GM13977 (cell line): ENCODE data around the gene STARD9.

Source experiments
- DNase-seq: peaks from one replicate; pipeline ENCODE4 v3.0.0; 2012; ENCODE audit warnings: low spot score
- in situ Hi-C: fragments of 300-500 bp; cut with MboI; formaldehyde crosslinking; loops from one replicate; pipeline ENCODE4 v1.12.0; 2022; ENCODE audit warnings: low sequenced_read_pairs, low pct_unique_long_range_greater_than_20kb, mixed read lengths, inconsistent platforms; ENCODE audit not compliant: unreplicated experiment
- TF ChIP-seq, protein P1 (sequence below): IDR thresholded peaks from 2 replicates; pipeline ENCODE4 v1.5.1; 2012; ENCODE audit warnings: mild to moderate bottlenecking, control low read depth; ENCODE audit not compliant: insufficient read depth; ENCODE audit errors: extremely low read depth, missing control alignments

The STARD9 gene

DNA sequence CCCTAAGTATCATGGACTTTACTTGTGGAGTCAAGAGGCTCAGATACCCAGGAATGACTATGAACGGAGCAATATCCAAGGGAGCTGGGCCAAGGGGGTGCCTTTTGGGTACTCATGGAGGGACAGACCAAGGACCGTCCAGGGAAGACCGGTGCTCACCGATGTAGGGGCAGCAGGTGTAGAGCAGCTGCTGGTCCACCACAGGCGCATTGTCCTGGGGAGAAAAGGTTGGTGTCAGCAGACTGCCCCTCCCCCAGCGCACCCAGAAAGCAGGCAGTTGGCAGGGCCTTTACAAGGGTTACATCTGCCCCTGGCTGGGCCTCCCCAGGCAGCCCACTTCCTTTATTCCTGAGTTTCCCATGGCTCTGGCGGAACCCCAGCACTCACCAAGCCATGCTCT is 154.0 kb downstream of the STARD9 start:
- in situ Hi-C loops = no loop called here
- TF ChIP-seq, protein P1, sequence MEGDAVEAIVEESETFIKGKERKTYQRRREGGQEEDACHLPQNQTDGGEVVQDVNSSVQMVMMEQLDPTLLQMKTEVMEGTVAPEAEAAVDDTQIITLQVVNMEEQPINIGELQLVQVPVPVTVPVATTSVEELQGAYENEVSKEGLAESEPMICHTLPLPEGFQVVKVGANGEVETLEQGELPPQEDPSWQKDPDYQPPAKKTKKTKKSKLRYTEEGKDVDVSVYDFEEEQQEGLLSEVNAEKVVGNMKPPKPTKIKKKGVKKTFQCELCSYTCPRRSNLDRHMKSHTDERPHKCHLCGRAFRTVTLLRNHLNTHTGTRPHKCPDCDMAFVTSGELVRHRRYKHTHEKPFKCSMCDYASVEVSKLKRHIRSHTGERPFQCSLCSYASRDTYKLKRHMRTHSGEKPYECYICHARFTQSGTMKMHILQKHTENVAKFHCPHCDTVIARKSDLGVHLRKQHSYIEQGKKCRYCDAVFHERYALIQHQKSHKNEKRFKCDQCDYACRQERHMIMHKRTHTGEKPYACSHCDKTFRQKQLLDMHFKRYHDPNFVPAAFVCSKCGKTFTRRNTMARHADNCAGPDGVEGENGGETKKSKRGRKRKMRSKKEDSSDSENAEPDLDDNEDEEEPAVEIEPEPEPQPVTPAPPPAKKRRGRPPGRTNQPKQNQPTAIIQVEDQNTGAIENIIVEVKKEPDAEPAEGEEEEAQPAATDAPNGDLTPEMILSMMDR = no peak

GRCh38 chr15:42730135-42730534 is 154.7 kb downstream of the STARD9 start:
- in situ Hi-C loops = no loop called here
- TF ChIP-seq, protein P1 = no peak
- peak; percentile 14 for DNase-seq

More for the DNA sequence above, 154.0 kb downstream of the STARD9 start:
- DNase-seq = peak; percentile 6

GRCh38 chr15:42730536-42730935 is 155.1 kb downstream of the STARD9 start:
- DNase-seq = no peak
- TF ChIP-seq, protein P1 = no peak
- in situ Hi-C loops = no loop called here

- in situ Hi-C loops = no loop called here
- TF ChIP-seq, protein P1 = no peak
- no peak for DNase-seq
Measured at GRCh38 chr15:42731461-42731860, 156.1 kb downstream of the STARD9 start.

GRCh38 chr15:42732095-42732827 is 156.9 kb downstream of the STARD9 start:
- TF ChIP-seq, protein P1 = no peak
- DNase-seq = peak; percentile 13
- in situ Hi-C loops = no loop called here

DNA sequence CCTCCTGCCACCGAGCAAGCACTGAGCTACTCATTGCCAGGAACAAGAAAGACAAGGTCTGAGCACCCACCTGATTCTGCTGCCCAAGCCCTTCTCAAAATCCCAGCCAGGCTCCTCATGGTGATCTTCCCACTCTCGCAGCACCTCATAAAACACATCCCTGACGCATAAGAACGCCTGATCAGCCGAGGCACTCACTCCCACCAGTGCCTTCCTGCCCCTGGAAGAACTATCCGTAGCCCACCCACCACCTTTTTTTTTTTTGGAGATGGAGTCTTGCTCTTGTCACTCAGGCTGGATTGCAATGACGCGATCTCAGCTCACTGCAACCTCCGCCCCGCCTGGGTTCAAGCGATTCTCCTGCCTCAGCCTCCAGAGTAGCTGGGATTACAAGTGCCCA is 157.6 kb downstream of the STARD9 start:
- no peak for DNase-seq
- TF ChIP-seq, protein P1 = no peak
- in situ Hi-C loops = no loop called here
